ENCODE data around the gene SCUBE1.

- TF ChIP-seq, protein P1, sequence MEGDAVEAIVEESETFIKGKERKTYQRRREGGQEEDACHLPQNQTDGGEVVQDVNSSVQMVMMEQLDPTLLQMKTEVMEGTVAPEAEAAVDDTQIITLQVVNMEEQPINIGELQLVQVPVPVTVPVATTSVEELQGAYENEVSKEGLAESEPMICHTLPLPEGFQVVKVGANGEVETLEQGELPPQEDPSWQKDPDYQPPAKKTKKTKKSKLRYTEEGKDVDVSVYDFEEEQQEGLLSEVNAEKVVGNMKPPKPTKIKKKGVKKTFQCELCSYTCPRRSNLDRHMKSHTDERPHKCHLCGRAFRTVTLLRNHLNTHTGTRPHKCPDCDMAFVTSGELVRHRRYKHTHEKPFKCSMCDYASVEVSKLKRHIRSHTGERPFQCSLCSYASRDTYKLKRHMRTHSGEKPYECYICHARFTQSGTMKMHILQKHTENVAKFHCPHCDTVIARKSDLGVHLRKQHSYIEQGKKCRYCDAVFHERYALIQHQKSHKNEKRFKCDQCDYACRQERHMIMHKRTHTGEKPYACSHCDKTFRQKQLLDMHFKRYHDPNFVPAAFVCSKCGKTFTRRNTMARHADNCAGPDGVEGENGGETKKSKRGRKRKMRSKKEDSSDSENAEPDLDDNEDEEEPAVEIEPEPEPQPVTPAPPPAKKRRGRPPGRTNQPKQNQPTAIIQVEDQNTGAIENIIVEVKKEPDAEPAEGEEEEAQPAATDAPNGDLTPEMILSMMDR (IDR thresholded peaks at IDR 0.05): no peak
- no peak for TF ChIP-seq POLR2A (IDR thresholded peaks at IDR 0.05)
- no peak for TF ChIP-seq POLR2AphosphoS5 (IDR thresholded peaks at IDR 0.05)
- TF ChIP-seq EP300 (IDR thresholded peaks at IDR 0.05): no peak
Observed at GRCh38 chr22:43156413-43156812, 186.8 kb downstream of the SCUBE1 start.
